HG03460 (cell line): ENCODE results near the gene IGF2.

Experiments used
- ATAC-seq: cut with Tn5 transposase; IDR thresholded peaks from one replicate; pipeline ENCODE4 v1.9.1; 2021; ENCODE audit not compliant: unreplicated experiment

Gene IGF2

DNA sequence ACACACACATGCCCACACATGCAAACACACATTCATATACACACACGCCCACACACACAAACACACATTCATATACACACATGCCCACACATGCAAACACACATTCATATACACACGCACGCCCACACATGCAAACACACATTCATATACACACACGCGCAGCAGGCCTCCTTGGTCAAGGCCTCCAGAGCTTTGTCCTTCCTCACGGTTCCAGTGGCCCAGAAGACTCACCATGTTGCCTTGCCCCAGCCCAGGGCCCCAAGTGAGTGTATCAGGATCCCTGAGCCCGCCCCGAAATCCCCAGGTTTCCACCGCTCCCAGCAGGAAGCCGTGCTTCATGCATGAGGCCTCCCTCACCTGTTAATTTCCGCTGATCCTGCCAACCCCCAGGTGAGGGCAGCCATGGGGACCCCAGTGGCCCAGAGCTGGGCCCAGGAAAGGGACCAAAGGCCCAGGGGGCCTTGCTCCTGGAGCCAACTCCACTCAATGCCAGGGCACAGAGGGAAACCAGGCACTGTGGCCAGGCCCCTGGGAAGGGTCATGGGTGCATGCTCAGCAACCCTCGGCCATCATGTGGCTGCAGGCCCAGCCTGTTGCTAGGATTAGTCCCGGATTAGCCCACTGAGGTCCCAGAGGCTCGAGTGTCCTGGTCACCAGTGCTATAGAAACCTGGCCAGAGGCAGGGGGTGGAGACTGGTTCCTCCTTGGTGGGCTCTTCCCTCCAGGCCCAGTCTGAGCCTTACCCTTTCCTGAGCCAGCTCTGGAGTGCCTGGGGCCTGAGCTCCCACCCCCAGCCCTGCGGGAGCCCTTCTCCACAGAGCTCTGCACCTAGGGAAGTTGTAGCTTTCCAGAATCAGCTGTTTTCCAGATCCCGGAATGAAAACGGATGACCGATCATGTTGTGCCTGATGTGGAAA is 34.4 kb downstream of the IGF2 start:
- ATAC-seq: no peak

DNA sequence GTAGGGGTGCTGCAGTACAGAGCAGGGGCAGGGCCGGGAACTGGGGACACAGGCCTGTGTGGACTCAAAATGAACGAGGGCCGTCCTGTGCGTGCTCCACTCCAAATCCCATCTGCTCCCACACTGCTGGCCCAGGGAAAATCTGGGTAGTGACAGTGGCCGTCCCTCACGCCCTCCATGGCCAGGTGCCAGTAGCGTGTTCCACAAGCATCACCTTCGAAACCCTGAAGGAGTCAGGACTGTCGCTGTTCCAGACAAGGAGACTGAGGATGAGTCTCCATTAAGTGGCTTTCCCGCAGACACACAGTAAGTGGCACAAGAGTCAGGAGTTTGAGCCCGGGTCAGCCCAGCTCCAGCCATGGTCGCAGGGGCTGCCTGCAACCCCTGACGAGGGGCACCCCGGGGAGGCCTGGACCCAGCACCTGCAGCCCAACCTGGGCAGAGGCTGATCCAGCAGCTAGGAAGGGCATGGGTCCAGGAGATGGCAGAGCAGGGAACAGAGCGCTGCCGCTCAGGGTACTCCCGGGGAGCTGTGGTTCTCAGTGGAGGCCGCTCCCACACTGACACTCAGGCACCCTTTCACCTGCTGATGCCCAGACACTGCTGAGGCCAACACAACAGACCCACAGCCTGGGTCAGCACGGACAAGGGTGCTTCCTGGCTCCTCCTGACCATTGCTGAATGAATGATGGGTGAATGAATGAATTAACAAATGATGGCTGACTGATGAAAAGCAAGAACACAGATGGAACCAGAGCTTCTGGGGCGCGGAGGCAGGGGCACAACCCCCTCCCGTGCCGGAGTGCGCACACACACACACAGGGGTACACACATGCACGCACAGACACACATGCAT is 35.3 kb downstream of the IGF2 start:
- ATAC-seq: no peak

DNA sequence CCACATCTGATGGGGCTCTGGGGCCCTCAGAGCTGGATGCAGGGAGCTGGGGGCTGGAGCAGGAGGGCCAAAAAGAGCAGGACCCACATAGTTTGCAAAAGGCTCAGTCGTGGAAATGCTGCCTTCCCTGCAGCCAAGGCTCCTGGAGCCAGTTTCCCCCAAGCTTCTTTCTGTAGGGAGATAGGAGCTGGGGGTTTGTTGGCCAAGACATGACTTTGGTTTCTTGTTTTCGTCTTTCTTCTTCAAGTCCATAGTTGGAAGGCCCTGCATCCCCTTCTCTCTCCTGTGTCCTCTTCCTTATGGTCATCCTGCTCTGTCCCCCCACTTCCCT is 36.3 kb downstream of the IGF2 start:
- ATAC-seq: no peak

DNA sequence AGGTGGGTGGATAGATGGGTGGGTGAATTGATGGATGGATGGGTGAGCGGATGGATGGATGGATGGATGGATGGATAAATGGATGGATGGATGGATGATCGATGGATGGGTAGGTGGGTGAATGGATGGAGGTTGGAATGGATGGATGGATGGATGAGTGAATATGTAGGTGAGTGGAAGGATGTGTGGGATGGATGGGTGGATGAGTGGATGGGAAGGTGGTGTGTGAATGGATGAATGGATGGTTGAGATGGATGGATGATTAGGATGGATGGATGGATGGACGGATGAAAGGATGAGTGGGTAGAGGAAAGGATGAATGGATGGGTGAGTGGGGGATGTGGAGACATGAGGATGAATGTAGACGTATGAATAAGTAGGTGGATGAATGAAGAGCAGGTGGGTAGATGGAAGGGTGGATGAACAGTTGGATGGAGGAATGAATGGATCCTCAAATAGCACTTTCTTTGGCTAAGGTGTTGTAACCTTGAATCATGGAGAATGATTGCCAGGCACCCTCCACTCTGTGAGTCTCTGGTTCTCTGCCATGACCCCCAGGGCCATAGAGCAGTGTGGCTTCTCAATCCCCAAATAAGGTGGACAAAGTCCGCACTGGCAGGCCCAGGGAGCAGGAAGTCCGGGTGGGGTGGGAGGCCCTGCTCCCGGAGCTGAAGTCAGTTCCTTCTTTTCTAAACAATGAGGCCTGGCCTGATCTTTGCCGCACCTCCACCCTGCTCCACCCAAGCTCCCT is 36.9 kb downstream of the IGF2 start:
- ATAC-seq: no peak

DNA sequence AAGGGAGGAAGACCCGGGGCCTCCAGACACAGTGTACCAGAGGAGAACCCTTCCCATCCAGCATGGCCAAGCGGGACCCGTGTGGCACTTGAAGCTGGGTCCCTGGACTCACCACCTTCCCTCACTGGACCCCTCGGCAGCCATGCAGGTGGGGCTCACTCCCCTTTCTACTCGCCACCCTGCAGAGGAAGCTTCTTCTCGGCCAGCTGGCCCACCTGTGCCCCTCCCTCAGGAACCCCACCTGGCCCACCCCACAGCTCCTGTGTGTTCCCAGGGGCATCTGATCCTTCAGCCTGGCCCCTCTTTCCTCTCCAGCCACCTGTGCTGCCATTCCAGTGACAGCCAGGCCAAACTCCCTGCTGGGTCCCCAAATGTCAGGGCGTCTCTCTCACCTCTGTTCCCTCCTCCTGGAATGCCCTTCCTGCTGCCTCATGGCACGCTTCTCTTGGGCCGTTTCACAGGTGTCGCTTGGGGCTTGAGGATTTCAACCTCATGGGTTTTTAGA is 38.0 kb downstream of the IGF2 start:
- ATAC-seq: no peak

DNA sequence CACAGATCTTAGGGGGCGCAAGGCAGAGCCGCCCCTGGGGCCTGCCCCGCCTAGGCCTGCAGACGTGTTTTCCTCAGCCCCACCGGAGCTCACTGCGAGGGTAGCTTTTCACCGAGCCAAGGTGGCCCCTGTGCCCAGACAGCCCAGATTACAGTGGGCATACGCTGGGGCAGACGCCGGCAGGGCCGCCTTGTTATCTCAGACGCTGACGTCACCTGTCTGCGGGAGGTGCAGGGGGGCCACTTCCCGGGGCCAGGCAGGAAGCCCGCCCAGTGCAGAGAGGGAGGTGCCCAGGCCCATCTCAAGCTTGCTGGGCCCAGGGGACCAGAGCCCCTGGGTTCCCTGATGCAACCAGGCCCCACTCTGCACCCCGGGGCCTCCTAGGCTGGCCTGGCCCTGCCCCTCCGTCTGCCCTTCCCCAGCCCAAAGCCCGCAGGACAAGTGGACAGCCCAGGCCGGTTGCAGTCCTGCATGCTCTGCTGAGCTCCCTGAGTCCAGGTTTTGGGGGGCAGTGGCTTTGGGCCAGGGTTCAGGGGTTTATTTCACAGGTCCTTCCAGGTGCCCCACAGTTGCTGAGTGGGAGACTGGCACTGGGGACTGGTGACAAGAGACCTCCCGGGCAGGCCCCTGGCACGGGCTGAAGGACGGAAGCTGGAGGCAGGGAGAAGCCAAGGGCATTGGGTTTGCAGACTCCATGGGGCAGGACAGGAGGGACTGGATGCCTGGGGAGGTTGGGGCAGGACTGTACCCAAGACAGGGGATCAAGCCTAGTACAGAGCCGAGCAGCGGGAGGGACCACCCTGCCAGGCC is 38.6 kb downstream of the IGF2 start:
- no peak for ATAC-seq

DNA sequence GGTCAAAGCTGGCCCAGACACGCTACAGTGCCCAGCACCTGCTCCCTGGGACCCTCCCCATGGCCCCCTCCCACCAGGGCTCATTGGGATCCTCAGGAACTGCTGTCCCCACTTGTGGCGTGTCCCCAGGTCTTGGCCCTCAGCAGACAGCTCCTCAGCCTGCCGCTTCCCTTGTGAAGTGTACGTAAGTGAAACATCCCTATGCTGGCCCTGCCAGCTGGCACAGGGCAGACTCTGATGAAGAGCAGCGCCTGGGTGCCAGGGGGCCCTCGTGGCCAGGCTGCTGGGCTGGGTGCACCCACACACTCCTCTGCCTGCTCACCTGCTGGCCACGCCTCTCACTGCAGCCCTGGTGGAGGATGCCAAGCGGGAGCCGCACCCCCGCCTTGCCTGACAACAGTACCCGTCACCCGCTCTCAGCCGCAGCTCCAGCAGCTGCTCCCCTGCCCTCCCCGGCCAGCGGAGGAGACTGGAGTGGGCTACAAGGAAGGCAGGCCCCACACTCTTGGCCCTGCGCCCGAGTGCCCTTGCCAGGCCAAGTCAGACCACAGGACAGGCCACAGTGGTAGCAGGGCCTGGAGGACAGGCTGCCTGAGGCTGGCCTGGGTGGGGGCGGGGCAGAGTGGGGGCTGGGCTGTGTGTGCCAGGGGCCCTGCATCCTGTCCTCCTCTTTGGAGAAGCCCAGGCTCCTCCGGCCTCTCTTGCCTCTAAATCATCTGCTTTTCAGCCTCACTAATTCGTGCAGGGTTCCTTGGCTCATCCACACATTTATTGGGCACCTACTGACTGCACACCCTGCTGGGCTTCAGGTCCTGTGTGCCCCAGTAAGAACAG is 39.5 kb downstream of the IGF2 start:
- no peak for ATAC-seq

DNA sequence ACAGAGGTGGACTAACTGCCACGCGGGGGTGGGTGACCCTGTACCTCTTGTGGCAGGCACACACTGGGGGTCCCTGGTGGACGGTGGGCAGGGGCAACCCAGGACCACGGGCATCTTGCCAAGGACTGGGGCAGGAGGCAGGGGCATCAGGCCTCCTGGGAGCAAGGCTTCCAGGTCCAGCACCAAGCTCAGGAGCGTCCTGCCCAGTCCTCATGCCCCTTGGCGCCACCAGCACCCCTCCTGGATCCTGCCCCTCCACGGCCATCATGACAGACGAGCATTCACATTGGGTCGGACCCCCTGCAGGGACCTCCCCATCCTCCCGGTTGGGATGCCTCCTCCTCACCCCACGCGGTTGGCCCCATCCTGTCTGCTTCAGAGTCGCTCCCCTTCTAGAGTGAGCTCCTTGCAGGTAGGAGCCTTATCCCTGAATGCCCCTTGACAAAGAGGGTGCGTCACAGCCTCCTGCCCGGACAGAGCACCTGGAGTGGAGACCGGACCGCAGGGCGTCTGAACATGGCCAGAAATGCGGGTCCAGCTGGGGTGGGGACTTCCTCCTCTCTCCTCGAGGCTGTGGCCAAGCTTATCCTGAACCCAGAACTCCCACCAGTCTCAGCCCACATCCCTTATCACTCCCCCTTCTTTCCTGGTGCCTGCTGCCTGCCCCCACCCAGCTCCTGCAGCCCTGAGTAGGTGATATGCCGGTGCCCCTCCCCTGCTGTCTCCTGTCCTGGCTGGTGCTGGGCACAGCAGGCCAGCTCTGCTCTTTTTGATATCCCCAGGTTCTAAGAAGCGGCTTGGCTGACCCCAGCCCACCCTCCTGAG is 40.3 kb downstream of the IGF2 start:
- ATAC-seq: no peak

DNA sequence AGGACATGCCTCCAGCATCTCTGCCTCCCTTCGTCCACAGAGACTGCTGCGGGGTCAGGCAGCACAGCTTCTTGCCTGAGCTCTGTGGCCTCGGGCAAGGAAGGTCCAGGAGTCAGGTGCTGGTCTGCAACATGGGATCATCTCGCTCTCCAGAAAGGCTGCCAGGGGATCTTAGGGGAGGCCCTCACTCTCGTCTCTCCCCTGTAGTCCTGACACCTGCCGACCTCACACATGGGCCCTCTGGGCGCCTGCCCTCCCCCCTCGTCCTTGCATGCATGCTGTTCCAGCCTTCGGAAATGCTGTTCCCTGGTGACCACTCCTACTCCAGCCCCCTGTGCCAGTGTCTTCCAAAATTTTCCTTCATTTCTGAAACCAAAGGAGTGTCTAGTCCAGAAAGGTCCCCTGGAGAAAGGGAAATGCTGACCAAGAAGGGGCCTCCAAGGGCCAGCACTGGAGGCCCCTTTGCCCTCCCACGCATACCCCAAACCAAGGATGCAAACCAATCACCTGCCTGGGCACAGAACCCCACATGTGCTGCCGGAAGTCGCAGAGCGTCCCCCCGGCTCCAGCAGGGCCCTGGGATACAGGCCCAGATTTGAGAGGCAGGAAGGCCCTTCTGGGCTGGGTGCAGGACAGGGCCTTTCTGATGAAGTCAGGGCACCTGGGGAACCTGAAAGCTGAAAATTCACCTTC is 41.0 kb downstream of the IGF2 start:
- ATAC-seq: no peak

DNA sequence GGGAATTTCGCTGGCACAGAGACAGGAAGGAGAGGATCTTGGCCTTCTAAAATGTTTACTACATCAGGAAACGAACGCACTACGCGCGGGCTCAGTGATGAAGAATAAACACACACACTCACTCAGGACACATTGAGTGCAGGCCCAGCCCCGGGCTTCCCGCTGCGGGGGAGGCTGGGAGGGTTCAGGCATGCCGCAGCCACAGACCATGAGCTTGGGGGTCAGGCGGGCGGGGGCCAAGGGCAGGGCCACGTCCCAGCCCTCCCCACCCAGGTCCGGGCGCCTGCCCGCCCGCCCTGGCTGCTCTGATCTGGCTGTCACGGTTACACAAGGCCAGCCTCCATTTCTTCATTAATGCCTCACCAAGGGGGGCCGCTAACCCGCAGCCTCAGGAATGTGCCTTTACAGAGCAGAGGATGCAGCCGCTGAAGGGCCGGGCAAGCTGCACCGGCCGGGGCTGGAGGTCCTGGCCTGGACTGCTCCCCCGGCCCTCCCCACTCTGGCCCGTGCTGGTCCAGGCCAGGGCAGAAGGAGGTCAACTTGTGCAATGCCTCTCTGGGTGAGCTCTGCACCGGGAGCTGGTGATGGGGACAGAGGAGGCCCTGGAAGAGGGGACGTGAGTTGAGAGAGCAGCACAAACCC is 41.7 kb downstream of the IGF2 start:
- no peak for ATAC-seq

DNA sequence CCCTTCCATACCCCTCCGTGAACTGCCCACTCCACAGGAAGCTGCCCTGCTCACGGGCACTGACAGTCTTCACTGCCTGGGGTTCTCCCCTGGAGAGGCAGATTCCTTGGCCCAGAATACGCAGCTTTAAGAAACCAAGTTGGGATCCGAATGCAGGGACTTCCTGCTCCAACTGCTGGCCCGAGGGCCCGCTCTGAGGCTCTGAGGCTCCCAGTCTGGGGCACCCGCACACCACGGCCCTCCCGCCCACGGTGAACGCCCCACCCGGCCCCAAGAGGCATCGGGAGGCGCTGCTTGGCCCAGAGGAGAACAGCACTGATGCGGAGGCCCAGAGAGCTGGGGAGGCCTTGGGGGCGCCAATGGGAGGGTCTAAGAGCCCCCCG is 42.3 kb downstream of the IGF2 start:
- no peak for ATAC-seq

DNA sequence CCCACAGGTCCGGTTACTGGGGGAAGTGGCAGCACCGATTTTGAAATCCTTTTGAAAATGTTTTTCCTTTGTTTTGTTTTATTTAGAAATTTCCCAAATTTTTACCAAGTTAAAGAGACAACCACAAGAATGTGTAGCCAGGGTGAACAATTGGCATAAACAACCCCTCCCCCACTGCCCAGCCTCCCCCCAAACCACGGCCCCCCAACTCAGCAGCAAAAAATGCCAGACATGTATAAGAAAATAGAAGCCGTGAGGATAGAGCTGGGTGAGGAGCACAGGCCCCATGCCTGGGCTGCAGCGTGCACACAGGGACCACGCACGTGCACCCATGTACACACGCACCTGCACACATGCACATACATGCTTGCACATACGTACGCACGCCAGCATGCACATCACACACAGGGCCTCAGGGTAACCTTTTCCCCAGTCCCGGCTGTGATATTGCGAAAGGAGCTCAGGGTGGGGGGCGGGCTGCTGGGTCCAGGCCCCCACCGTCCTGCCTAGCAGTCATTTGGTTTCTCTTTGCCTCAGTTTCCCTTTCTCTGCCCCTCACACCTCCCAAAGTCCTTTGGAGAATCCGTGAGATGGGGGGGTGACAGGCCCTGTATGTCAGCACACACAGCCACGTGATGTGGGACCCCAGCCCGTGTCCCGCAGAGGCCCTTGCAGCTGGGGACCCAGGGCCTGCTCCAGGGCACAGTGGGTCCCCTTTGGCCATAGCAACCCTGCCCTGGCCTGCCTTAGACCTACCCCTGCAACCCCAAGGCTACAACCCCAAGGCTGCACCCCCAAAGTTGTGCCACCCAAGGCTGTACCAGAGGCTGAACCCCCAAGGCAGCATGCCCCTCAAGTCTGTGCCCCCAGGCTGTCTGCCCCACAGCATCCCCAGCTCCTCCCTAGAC is 42.9 kb downstream of the IGF2 start:
- no peak for ATAC-seq

DNA sequence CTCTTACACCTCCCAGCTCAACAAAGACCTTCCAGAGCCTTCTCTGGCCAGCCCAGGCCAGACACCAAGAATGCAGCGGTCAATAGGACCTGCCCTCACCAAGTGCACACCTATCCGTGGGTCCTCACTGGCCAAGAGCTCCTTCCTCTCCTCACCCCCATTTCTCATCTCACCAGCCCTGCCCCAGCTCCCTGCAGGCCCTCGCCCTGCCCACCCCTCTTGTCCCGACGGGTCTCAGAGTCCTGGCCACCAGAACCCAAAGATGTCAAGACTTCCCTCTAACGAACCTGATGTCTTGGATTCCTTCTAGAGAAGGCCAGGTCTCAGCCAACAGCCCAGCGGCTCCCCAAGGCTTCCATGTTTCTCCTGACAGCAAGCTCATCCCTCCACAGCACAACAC is 43.6 kb downstream of the IGF2 start:
- no peak for ATAC-seq

DNA sequence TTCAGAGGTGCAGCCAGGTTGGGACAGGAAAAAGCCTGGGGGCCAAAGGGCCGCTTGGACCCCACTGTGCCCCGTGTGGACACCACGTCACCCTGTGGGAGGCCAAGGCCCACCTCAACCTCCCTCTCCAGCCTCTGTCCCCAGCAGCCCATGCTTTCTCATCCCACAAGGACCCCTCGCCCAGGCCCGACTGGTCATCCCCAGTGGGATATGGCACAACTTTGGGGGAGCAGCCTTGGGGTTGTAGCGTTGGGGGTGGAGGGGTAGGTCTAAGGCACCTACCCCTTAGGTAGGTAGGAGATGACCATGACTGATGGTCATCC is 44.0 kb downstream of the IGF2 start:
- no peak for ATAC-seq

DNA sequence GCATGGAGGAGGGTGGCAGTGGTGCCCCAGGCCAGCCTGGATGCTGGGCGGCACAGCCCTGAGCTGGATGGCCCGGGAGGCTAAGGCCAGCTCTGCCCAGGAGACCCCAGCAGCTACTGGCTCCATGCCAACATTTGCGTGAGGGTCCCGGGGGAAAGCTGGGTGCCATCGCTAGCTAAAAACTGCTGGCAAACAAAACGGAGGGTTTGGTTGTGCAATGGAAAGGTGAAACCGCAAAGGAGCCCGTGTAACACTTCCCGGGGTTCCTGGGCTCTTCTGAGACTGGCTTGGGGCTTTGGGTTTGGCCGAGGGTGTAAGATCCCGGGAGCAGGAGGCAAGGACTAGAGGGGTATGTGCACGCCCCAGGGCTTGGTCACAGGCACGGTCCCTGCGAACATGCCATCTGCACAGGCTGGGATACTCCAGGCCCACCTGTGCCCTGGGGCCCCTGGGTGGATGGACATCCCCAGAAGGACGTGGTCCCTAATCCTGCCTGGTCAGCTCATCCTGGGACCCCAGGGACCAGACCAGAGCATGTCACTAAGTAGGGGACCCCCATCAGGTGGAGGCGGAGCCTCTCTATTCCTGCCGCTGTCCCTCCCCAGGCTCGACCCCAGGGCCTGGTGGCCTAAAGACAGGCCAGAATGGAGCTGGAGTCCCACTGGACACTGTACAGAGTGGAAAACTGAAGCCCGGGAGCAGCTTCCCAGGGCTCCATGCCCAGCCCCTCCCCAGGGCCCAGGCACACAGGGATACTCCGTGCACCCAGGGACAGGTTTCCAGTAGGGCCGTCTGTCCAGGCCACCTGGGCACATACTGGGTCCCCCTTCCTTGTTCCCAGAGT is 44.6 kb downstream of the IGF2 start:
- no peak for ATAC-seq
